HG03095 (cell line): ENCODE results near the gene BMP2K.
"Not testable (repeated sequence)": the region's sequence is repeated elsewhere in the genome, so short reads cannot be mapped to it uniquely, and the experiment has no call there.

Experiments
- ATAC-seq: cut with Tn5 transposase; IDR thresholded peaks from one replicate; pipeline ENCODE4 v1.9.1; 2021; ENCODE audit warnings: moderate library complexity; ENCODE audit not compliant: unreplicated experiment

Gene BMP2K

GRCh38 chr4:78846258-78846657, 70.1 kb downstream of the BMP2K start:
- no peak for ATAC-seq

GRCh38 chr4:78862314-78862737, 86.2 kb downstream of the BMP2K start:
- no peak for ATAC-seq

DNA sequence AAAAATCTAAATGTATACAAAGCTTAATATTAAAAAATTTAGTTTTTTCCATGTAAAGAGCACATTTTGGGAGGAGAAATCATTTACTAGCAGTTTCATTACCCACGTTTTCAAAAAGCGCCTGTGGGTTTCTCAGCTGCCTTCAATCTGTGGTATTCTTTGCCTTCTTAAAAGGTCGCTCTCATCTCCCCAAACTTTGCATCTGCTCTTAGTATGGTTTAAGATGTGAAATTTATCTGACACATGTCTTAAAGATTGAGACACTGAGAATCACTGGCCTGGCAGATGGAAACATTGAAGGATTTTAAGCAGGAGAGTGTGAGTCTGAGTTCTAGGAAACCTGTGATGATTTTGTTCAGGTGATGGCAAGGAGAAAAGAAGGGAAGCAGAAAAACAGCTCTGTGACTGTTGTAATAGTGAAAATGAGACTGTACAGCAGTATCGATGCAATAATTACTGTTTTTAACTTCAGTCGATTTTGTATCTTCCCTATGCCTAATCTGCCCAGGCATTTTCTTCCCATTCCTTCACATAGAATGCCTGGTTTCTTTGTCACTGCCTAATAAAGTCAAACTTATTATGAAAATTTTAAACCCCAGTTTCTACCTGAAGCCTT, 87.2 kb downstream of the BMP2K start:
- ATAC-seq, result peak; percentile 70

DNA sequence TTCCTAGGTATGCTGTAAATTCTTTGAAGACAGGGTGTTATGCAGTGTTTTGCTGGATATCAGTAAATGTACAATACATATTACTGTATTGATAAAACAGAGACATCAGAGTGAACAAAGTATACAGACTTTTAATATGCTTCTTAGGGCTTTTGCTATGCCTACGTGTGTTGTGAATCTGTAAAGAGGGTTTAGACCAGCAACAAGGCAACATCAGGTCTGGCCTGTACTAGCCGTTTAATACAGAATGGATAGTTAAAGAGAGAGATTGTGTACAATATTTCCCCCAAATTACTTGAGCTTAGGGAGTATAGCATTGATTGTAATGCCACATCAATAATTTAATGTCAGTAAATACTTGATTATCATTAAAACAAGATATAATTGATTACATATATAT, 87.8 kb downstream of the BMP2K start:
- ATAC-seq, result no peak

DNA sequence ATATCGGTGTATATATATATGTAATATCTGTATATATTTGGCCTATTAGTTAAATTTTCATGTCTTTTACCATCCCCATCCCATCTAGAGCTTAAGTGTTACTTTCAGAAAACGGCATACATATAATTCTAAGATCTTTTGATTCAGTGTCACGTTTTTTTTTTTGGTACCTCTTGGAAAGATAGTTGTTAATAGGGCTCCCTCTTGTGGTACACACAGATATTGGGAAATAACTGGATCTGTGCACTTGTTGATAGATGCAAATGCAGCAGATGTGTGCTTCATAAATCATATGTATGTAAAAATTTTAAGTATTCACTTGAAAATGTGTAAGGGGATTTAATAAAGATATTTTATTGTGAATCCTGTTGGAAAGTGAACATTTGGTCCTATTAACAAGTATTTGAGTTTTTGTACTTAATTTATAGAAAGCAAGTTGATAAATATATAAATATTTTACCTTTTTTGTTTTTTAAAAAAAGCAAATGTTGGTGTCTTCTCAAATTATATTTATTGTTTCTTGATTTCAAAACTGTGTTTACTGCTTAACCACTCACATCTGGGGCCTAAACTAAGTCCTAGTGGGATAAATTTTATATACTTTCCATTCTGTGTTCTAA, 88.4 kb downstream of the BMP2K start:
- peak; percentile 45 for ATAC-seq

DNA sequence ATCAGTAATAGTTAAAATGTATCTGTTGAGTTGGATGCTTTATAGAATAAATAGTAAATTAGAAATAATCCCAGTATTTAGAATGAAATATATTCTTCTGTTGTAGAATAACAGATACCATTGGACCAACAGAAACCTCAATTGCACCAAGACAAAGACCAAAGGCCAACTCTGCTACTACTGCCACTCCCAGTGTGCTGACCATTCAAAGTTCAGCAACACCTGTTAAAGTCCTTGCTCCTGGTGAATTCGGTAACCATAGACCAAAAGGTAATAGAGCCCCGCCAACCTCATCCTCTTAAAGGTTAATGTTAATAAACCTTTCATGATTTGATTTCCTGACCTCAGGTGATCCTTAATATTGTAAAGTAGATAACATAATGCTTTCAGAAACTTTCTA, 89.3 kb downstream of the BMP2K start:
- no peak for ATAC-seq

GRCh38 chr4:78868712-78869111, 92.6 kb downstream of the BMP2K start:
- not testable (repeated sequence) for ATAC-seq

DNA sequence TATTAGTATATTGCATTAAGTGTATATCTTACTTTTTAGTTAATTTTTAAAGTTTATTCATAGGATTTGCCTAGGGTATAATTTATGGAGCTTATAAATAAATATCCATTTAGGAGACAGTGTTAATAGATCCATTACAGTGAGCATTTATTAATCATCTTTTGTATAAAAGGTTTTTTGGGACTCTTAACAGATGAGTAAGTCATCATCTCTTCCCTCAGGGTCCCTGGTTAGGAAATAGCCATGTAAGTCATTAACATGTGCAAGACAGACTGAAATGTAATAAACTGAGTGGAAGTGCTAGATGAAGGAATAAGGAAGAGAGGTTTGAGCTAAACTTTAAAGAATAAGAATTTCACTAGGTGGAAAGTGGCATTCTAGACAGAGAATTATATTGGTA, 93.9 kb downstream of the BMP2K start:
- ATAC-seq, result no peak

DNA sequence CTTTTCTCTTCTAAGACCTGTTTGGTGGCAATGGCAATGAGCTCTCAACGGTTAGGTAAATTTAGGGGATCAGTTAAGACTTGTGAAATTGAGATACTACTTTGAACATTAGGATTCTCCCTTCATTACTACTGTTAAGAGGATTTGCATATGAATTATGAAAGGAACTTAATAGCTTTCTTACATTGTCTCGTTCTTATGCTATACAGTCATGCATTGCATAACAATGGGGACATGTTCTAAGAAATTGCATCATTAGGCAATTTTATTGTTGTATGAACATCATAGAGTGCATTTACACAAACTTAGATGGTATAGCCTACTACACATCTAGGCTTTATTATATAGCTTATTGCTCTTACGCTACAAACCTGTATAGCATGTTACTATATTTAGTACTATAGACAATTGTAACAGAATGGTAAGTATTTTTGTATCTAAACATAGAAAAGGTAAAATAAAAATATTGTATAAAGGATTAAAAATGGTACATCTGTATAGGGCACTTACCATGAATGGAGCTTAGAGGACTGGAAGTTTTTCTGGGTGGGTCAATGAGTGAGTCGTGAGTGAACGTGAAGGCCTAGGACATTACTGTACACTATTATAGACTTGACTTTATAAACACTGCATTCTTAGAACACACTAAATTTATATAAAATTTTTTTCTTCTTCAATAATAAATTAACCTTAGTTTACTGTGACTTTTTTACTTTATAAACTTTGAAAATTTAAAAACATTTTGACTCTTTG, 100.6 kb downstream of the BMP2K start:
- ATAC-seq, result no peak

DNA sequence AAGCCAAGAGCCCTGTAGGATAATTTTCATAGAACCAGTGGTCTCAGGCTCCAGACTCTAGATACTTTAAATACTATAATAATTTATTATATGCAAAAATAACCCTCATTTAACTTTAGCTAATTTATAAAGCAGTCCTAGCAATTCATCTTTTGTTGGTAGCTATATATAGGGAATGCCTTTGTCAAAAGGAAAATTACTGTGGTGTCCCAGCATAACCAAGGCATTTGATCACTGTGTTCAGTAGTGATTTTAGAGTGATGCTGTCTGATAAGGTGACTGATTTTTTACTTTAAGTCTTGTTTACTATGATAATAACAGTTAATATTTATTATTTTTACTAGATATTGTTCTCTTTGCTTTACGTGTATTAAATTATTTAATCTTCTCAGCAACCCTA, 101.9 kb downstream of the BMP2K start:
- ATAC-seq, result no peak

DNA sequence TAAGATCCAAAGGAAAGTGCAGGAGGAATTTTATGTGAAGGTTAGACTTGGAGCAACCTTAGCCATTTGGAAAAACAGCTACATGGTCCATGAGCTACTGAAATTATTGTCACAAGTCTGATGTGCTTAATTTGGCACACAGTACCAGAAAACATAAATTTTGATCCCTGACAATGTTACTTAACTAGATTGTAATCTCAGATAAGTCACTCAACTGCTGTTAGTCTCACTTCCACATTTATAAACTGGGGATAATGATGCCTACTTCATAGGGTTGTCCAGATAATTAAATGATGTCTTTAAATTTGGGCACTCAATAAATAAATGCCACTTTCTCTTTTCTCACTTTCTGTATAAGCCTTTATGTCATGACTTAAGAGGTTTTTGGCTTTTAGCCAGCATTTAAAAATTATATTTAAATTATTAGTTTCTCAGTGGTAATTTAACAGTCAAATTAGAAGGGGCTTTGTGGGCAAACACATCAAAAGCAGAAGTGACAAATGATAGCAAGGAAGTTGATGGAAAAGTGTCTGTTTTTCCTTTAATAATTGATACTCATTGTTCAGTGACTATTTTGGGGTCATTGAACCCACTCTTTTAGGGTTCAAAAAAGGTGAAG, 104.8 kb downstream of the BMP2K start:
- ATAC-seq, result no peak

DNA sequence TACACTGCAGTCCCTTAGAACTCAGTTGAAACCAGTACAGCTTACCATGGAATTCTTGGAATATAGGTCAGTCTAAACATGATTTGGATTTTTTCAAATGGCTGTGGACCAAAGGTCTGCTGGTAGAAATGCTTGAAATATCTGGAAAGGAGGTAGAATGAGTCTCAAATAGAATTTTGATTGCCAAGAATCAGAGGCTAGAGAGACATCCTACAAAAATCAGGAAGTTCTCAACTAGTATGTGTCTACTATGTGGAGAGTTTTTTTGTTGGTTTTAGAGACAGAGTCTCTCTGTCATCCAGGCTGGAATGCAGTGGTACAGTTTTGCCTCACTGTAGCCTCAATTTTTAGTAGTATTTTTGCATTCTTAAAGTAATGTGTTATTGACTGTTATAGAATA, 109.4 kb downstream of the BMP2K start:
- no peak for ATAC-seq

GRCh38 chr4:78889955-78890354, 113.8 kb downstream of the BMP2K start:
- ATAC-seq, result no peak

DNA sequence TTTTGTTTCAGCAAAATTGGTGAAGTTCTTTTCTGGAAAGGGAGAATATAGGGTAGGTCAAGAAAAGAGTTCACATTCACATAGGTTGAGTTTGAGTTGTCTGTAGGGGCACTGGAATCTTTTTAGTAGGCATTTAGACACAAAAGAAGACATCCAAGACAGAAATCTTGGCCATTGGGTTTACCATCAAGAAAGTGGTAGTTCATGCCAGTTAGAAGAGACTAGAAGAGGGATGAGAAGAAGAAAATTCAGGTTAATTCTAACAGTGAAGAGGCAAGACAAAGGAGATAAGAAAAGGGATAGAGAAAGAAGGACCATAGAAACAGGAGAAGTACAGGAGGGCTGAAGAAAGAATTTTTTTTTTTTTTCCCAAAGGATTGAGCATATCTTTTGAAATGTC, 123.2 kb downstream of the BMP2K start:
- ATAC-seq, result no peak

GRCh38 chr4:78901882-78902281, 125.7 kb downstream of the BMP2K start:
- no peak for ATAC-seq

- no peak for ATAC-seq
Observed at GRCh38 chr4:78902298-78902697, 126.1 kb downstream of the BMP2K start.

- no peak for ATAC-seq
Observed at GRCh38 chr4:78904143-78904542, 128.0 kb downstream of the BMP2K start.

- ATAC-seq, result no peak
Observed at GRCh38 chr4:78907638-78908037, 131.5 kb downstream of the BMP2K start.

DNA sequence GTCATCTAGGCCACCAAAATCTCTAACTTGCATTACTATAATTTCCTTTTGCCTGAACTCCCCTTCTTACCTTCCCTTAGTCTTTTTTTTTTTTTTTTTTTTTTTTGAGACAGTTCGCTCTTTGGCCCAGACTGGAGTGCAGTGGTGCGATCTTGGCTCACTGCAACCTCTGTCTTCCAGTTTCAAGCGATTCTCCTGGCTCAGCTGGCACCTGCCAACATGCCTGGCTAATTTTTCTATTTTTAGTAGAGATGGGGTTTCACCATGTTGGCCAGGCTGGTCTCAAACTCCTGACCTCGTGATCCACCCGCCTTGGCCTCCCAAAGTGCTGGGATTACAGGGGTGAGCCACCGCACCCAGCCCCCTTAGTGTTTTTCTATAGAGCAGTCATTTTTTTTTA, 132.8 kb downstream of the BMP2K start:
- ATAC-seq, result not testable (repeated sequence)

DNA sequence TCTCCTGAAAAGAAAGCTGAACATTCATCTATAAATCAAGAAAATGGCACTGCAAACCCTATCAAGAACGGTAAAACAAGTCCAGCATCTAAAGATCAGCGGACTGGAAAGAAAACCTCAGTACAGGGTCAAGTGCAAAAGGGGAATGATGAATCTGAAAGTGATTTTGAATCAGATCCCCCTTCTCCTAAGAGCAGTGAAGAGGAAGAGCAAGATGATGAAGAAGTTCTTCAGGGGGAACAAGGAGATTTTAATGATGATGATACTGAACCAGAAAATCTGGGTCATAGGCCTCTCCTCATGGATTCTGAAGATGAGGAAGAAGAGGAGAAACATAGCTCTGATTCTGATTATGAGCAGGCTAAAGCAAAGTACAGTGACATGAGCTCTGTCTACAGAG, 134.5 kb downstream of the BMP2K start:
- ATAC-seq, result no peak

GRCh38 chr4:78922207-78922606, 146.1 kb downstream of the BMP2K start:
- no peak for ATAC-seq
